GM19397 (cell line): ENCODE results near the gene TMEM178A.
"Not testable (repeated sequence)": the region's sequence is repeated elsewhere in the genome, so short reads cannot be mapped to it uniquely, and the experiment has no call there.

Experiments used
- ATAC-seq: cut with Tn5 transposase; IDR thresholded peaks from one replicate; pipeline ENCODE4 v1.9.1; 2021; ENCODE audit warnings: mild to moderate bottlenecking, moderate library complexity; ENCODE audit not compliant: unreplicated experiment

Gene TMEM178A

DNA sequence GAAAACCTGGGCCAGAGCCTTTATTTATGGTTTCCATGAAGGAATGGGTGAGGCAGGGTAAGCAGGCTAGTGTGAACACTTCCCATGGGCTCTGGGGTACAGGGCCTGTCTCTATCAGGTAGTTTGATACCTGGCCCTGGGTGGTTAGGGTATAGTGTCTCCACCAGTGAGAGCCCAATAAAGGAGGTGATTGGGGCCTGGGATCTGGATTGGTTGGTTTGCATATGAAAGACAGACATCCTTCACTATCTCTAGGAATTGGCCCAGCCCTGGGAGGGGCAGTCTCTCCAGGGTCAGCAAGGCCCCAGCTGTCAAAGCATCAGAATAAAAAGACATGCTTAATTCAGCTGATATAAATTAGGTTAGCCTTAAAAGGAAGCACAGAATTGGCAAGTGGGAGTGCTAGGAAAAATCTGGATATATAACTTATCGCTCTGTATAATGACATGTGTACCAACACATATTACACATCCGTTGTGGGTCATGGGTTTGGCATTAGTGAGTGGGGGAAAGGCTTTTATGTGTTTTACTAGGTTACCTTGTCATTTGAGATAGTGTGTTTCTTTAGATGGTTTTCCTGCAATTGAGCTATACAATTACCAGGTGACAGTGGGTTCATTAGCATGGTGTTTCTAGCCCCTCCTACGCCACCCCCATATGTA lies 18.5 kb upstream of the TMEM178A start:
- no peak for ATAC-seq

DNA sequence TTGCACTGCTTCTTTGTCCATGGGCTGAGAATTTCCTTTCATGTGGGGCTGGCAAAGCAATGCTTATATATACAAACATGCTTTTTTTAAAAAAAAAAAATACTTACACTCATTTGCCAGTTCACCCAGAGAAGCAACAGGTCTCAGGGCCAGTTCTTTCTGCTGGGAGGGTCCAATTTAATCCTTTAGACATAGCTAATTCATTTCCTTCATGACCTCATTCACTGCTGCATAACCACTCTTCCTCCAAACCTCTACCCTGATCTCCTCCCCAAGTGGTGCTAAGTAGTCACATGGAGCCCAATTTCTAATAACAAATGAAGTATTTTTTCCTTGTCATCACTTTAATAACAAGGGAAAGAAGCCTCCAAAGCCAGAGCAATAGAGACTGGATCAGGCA lies 17.1 kb upstream of the TMEM178A start:
- no peak for ATAC-seq

DNA sequence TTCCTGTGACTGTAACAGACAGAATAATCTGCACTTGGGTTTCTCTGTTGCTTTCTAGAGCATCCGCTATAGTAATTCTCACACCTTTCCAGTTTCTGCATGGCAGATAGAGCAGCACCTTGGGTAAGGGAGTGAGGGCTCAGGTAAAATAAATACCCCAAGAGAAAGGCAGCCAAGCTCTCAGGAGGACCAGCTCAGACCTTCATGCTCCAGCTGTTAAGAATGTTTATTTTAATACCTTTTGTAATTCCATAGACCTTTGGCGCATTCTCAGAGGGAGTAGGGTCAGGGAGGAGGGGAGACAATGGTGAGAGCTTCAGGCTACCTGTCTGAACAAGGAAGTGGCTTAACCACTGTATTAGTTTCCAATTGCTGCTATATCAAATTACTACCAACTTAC lies 16.2 kb upstream of the TMEM178A start:
- no peak for ATAC-seq

DNA sequence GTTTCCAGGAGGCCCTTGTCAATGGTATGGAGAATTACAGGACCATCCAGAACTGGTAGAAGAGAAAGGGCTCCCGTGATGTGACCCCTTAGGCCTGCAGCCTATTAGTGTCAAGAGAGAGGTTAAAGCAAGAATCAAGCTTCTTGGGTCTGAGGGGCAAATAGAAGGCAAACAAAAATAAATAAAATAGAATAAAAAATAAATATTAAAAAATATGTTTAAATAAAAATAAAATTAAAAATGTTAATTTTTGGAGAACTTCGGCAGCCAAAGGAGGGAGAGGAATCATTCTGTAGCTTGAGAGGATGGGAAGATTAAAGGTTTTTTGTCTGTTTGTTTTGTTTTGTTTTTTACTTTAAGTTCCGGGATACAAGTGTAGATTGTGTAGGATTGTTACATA lies 15.2 kb upstream of the TMEM178A start:
- ATAC-seq = no peak

DNA sequence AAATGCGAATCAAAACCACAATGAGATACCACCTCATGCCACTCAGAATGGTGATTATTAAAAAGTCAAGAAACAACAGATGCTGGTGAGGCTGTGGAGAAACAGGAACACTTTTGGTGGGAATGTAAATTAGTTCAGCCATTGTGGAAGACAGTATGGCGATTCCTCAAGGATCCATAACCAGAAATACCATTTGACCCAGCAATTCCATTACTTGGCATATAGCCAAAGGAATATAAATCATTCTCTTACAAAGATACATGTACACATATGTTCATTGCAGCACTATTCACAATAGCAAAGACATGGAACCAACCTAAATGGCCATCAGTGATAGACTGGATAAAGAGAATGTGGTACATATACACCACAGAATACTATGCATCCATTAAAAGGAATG lies 9.5 kb upstream of the TMEM178A start:
- not testable (repeated sequence) for ATAC-seq

DNA sequence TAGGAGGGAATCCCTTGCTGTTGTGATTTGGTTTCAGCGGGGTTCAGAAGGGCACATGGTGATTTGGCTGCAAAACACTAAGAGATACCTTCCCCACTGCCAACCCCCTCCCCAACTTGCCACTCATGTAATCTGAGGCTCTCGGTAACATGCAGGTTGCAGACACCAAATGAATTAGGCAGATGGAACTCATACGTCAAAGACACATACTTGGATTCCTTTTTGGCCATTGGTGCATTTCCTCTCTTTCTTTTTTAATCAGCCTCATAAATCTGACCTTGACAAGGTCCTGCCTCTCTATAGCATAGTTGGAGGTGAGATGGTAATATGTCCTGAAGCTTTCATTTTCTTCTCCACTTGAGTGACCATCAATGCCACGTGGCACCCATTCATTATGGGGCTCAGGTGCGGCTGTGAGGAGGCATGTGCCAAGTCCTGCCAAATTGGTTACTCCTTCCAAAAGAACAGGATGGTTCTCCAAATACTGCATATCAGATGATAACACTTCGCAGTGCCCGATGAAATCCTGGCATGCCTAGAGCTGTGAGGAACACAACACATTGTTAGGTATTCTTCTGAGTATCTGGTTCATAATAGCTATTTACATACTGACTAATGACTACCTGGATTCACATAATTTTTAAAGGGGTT lies 8.3 kb upstream of the TMEM178A start:
- no peak for ATAC-seq

DNA sequence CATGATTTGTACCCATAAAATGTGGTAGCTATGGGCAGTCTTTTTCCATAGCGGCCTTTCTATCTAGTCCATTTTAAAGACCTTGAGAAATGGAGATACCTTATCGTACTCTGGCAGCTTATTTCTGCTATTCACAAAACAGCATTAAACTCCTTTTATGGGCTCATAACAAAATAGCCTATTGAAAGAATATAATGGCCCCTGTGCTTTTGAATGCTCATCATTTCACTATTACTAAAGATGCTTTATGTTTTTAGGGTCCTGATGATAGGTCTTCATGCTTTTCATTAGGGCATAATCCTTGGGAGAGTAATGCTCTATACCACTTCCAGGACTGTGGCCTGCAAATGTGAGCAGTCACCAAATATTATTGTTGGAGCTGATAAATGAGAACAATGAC lies 7.3 kb upstream of the TMEM178A start:
- ATAC-seq = no peak

DNA sequence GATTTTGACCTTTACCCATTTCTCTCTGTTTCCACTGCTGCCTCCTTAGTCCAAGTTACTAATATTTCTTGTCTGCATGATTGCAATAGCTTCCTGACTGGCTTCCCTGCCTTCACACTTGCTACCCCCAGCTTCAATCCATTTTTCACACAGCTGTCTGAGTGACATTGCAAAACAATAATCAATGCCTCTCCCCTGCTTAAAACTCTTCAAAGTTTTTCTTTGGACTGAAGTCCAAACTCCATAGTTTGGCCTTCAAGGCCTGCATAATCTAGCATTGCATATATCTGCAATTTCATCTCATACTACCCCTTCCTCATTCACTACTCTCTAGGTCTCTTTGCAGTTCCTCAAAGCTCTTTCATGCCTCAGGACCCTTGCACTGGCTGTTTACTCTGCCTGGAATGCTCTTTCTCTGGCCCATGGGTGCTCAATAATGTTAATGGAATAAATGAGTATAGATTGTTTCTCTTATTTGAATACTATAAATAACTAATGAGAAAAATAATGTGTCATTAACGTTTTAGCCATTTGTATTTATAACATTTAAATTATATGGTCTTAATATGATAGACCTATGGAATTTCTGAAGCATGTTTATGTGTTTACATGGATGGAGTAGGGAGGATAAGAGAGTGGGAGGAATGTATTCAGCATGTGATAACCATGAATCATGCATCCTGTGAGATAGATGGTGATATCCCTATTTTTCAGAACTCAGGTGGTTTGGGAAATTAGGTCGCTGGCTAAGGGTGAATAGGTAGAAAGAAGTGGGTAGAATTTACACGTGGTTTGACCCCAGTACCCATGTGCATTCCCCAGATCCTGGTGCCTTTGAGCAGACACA lies 5.7 kb upstream of the TMEM178A start:
- no peak for ATAC-seq

DNA sequence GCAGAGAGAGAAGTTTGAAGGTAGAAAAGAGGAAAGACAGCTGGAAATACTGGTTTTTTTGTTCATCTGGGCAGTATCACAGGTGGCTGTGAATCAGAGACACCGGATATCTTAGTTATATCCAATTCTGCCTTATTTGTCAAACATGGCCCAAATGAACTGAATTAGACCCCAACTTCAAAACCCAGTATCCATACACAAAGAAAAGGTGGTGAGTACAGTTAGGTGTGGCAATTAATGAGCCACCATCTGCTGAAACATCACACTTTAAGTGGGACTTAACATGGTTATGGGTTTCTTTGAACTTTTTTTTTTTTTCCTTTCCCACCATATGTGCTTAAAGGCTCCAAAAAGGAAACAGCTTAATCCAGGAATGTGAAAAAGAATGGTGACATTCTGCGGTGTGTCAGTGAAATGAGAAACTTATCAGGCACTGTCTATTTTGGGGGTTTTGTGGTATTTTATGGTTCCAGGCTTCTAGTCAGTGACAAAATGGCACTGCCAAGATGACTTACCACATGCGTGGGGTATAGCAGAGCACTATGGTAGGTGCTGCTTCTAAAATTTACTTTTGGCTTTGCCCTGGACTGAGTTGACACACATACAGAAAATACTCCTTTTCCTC lies 5.0 kb upstream of the TMEM178A start:
- no peak for ATAC-seq

DNA sequence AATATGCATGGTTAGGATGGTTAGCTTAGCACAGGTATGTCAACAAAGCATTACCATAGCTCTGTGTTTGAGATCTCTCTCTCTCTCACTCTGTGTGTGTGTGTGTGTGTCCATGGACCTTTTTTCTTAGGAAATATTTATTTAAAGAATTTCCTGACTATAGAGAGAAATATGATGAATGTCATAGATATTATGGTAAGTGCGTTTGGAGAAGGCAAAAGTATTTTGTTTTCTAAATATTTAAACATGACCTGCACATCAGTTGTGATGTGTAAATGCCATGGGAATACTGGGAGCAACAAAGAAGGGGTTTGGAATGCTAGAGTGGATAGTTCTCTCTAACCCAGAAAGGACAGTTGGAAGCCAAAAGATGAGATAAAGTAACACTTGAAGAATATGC lies 3.9 kb upstream of the TMEM178A start:
- ATAC-seq = no peak

DNA sequence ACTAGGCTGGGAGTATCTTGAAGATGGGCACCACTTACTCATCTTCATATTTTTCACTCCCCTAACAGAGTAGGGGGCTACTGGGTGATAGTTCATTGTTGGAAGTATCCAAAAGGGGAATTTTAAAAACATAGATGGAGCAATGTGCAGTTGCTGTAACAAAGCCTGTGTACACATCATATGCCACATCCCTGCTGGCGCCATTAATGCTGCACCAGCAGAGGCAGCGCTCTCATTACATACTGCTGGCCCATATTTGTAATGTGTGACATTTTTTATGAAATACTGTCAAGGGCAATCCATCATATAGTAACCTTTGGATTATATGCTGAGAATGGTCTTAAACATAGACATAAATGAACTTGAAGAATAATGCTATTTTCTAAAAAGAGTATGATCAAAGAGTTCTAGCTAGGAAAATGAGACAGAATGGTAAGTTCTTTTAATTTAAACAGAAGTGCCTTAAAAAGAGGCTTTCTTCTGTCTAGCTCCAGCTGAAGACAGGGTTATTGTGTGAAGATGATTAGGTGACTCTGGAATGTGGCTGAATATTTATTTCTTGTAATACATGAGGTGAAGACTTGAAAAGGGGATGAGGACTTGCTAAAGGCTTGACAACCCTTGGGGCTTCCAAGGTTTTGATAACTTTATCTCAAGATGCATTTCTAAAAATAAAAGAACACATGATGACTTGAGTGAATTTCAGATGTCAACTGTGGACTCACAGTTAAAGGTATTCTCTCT lies 2.4 kb upstream of the TMEM178A start:
- no peak for ATAC-seq

DNA sequence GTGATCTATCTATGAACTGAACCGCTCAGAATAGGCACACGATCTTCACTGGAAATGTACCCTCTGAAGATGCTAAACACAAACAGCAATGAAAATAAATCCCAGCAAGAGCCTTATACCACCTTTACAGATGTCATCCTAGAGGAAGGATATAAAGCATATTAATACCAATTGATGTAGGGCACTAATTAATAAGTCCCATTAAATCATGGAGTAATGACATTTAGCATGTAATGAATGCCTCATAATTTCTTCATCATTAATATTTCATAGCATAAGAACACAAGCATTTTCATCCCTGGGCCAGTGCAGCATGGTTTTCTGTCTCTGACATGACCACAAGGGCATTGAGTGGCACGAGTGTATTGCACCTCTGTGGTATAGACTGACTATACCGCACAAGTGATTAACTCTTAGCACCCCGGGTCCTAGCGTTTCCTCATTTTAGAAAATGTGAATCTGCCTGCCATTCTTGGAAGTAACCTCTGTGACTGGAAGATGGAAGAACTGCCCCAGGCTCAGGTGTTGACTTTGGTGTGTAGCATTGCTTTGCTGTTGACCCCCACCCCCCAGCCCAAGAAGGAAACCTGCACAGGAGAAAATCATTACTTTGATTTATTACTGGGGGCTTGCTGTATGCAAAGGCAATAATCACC lies 1.4 kb upstream of the TMEM178A start:
- no peak for ATAC-seq

DNA sequence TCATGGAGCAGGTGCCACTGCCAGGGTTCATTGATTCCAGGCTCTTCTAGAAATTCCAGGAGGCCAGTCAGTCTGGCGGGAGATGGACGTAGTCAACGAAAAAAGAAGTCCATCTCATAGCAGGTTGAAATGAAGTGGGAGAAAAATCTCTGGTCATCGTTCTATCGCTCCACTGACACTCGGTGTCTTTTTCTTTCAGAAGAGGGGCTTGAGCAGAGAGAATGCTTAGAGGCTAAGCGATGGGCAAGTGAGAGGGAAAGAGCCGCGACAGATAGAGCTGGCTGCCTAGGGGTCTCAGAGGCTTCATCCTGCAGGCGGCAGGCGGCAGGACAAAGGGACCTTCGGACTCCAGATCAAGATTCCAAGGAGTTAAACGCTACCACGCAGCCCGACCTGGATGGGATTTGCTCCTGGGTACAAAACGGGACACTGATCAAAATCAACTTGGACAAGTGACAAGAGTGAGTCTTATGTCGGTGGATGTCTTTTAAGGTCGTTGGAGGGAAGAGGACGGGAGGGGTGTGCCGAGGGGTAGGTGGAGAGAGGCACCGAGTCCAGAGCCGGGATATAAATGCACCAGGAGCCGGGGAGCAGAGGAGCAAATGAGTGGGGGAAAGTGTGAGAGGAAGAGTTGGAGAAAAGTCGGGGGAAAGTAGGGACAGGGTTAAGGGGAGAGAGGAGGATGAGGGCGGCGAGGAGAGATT lies 677 bp upstream of the TMEM178A start:
- no peak for ATAC-seq

DNA sequence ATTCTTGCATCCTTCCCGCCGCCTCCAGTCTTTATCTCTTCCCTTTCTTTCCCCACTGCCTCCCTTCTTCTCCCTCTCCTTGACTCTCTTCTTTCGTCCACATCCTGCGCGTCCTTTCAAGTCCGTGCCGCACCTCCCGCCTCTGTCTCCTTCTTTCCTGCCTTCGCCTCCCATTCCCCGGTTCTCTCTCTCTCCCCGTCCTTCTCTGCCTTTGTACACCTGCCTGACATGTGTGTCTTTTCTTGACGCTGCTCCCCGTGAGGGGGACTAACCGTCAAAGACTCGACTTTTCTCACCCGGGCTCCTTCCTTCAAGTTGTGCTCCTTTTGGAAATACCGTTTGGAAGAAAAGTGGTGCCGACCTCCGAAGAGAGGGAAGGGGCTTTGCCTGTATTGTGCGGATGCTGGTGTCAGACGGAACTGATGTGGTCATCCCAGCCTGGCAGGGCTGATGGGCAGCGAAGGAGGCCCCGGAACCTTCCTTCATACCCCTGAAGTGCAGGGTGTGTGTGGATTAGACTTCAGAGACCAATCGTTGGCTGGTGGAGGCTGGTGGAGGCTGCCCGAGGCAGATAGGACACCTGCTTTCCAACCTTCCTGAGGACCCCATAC lies 879 bp downstream of the TMEM178A start:
- no peak for ATAC-seq

DNA sequence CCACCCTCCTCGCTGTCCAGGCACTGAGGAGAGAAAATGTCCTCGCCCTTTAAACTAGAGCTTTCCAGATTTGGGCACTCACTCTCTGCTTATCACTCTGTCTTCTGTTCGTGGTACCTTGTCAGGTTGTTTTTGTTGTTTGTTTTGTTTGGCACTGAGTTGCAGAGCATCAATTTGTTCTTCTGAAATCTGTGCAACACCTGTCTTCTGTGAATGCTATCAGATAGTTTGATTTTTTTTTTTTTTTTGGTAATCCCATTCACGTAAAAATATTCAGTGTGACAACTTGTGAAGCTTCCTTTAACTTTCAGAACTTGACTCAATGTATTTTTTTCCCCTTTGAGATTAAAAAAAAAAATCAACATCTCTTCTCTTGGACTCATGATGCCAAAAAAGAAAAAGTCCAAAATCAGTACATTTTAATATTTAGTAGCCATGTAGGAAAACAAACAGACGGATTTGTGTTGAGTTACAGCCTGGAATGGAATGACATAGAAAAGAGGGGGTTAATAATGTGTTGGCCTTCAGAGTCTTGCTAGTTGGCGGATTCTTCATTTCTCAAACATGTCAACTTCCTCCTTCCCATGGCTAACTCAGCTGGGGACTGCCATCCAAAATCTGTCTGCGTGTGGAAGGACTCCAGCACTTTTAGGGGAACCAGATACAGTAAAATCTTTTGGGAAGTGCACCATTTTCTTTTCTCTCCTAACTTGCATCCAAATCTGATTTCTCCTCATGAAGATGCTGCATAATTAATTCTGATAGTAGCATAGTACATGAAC lies 1.6 kb downstream of the TMEM178A start:
- ATAC-seq = no peak

DNA sequence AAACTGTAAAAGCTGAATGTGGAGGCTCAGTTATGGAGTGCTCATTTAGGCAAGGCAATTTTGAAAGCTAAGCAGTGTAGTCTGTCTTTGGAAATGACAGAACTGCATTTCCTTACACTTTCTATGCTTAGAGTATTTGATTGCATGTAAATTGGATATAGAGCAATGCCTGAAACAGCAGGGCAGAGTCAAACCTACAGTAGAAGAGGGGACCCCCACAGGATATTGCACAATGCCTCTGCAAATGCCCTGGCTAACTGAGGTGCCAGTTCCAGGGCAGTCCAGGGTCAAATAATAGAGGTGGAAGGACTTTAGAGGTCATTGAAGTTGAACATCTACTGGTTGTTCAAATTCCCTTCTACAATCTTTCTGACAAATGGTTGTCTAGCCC lies 2.2 kb downstream of the TMEM178A start:
- ATAC-seq = no peak

DNA sequence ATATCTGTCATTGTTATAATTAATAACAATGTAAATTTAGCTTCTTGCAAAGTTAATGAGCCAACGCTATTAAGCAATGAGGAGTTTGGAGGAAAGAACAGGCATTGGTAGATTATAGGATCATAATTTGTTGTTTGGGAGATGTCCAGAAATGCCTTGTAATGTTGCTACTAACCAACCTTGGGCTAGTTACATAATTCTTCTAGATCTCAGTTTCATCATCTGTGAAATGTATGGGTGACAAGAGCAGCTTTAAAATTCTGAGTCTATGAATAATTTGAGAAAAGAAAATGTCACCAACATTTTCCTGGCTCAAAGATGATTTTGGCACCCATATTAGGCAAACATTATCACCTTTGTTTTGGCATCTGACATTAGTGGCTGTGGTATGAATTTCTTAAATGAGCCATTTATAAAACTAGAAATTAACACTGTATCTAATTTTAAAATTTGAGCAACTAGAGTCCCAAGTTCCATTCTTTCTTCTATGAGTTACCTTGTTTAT lies 2.9 kb downstream of the TMEM178A start:
- ATAC-seq = no peak

DNA sequence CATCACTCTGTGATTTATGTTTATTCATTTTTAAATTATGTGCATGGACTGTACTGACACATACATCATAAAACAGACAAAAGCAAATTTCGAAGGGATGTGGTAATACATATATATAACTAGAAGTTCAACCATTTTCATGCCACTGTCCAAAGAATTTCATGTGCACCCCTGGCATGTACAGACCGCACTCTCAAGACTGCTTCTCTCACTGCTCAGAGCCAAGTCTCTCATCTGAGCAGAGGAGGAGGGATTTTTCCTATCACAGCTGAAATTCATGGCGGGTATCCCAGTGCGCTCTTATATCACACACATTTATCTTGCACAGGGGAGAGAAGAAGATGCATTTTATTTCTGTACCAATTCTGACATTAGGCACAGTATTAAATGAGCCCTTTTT lies 5.9 kb downstream of the TMEM178A start:
- ATAC-seq = no peak
